NCI-H2107 treated with DMSO at 0.1 percent for 48 hours (cell line): ENCODE results near the gene DEFB114.
"Not testable (repeated sequence)": the region's sequence is repeated elsewhere in the genome, so short reads cannot be mapped to it uniquely, and the experiment has no call there.

Experiments used
- DNase-seq: peaks from one replicate; lab custom pipeline; 2025; ENCODE audit not compliant: unreplicated experiment; lab: John Stamatoyannopoulos, UW

Gene DEFB114, protein sequence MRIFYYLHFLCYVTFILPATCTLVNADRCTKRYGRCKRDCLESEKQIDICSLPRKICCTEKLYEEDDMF

GRCh38 chr6:49964064-49964463 is at the start of gene DEFB114:
Gene DEFB114 (minus strand): TSS chr6:49964164. CDS start chr6:49964105, 59 bp downstream.
- no peak for DNase-seq

DNA sequence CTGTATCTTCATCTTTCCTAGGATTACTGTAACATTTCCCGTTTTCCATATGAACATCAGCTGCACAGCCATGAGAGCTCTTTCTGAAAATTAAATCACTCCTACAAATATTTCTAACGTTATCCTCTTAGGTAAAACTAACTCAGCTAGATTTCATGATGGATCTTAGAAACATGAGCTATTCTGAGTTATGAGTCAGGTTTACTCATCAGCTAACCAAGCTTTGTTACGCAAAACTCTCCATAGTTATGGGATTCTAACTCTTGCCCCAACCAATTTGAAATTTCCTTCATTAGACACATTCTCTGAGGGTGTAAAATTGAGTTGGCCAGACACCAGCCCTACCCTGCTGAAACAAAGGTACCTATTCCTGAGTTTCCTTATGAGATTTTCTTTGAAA is 43.9 kb upstream of the DEFB114 start:
- DNase-seq = no peak

GRCh38 chr6:50003139-50003538 is 39.2 kb upstream of the DEFB114 start:
- DNase-seq = no peak

DNA sequence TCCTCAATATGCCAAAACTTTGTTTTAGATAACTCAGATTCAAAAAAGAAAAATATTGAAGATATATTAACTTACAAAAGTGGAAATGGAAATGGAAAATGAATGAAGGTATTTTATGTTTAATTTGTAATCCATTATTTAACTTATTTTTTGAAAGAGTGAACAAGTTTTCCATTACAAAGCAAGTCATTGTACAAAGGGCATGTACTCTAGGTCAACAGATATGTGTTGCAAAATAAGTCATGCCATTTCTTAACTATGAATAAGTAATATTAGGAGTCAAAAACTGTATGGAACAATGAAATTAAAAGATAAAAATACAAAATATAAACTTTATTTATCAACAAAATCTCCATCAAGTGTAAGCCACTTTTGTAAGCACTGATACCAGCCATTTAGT is 31.3 kb upstream of the DEFB114 start:
- DNase-seq = no peak

- no peak for DNase-seq
Observed at GRCh38 chr6:49988900-49989299, 24.9 kb upstream of the DEFB114 start.

DNA sequence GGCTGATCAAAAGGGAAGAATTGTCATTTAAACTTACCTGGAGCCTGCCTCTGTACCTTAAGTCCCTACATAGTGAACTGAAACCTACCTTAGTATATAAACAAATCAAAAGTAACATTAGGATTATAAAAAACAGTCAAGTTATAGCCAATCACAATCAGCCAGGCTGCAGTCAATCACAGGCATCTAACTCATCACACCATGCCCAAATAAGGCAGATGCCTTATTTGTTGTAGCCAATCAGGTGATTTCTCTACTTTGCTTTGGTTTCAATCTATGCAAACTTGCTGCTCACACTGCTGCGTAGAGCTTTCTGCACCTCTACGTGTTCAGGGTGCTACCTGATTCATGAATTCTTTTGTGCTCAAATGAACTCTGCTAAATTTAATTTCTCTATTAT is 23.8 kb upstream of the DEFB114 start:
- DNase-seq = no peak

- no peak for DNase-seq
Observed at GRCh38 chr6:49986551-49986950, 22.6 kb upstream of the DEFB114 start.

DNA sequence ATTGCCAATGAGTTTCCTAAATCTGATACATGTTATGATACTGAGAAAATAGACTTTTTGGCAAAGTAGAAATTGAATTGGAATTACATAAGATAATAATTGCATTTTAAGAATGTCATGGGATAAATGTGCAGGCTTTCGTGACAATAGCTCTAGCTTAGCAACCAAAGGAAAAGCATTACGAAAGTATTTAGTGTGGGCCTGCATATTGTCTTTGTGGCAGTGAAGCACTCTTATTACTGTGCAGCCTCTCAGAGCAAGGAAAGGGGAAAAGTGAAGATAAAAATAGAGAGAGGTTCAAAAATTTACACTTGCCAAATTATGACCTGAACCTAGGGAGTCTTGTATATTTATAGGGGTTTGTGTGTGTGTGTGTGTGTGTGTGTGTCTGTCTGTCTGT is 18.1 kb upstream of the DEFB114 start:
- no peak for DNase-seq

- no peak for DNase-seq
Observed at GRCh38 chr6:49980898-49981297, 16.9 kb upstream of the DEFB114 start.

GRCh38 chr6:49979584-49979983 is 15.6 kb upstream of the DEFB114 start:
- DNase-seq = peak; percentile 0

DNA sequence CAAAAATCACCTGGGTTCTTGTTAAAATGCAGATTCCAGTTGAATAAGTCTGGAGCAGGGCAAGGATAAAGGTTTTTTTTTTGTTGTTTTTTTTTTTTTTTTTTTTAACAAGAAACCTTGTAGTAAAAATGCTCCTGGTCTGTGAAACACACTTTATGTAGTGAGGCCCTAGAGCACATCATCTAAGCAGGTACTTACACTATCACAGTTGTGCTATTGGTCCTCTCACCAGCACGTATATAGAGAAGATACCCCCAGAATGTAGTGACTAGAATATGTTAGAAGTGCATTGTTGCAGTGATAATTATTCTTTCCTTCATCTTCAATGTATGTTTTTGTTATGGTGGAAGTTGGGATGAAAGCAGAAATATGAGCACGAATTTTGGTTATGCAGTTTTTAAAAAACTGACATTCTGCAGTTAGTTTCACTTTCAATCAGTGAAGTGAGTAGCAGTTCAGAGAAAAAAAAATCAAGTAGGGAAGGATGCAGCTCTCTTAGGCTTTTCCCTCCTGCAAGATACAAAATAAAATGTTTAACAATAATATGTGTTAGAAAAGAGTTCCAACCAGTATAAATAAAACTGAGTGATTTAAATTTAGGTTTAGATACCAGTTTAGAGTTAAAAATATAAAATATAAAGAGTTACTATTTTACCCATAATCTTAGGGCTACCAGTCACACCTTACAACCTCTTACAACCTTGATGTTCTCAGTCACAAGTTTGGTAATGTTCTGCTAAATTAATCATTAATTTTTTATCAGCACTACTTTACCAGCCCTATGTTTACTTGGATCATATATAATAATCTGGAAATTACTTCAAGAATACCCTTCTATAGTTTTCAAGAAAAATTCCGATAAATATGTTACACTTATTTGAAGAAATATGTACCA is 14.6 kb upstream of the DEFB114 start:
- no peak for DNase-seq

GRCh38 chr6:49969605-49970004 is 5.6 kb upstream of the DEFB114 start, which contains the start of gene DEFB113:
Gene DEFB113 (minus strand): TSS chr6:49969625. CDS start chr6:49969625, 0 bp downstream.
- no peak for DNase-seq

DNA sequence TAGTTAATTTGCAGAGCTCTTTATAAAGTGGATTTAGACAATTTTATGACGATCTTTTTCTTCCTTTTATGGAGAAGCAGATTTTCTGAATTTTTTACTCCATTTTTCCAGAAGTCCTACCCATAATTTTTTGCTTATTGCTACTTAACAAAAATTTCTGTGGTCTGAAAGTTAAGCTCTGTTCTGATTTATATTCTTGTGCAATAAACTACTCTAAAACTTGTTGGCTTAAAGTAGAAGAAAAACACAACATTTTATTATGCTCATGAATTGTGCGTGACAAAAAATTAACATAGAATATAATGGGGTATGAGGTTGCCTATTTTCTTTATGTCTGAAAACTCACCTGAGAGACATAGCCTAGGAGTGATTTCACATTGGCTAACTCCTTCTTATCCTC is 2.9 kb upstream of the DEFB114 start:
- no peak for DNase-seq

- no peak for DNase-seq
Observed at GRCh38 chr6:49966334-49966733, 2.4 kb upstream of the DEFB114 start.

- no peak for DNase-seq
Observed at GRCh38 chr6:49958180-49958579, 5.8 kb downstream of the DEFB114 start.

- DNase-seq = no peak
Observed at GRCh38 chr6:49955847-49956246, 8.1 kb downstream of the DEFB114 start.

DNA sequence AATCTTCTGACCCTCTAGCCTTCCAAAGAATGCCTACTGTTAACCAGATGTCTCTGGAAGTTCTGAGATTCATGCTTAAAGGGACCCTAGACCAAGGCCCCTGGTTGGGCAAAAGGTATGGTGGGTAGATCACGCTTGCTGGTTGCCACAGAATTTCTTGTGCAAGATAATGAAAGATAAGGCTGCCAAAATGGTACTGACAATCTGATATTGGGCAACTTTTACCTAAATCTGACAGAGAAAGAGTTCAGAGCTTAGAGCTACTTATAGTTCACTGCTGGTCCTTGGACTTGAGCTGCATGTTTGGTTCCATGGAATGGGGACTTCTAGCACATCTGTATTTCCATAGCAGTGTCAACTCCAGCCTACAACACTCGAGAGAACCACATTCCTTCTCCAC is 12.0 kb downstream of the DEFB114 start:
- no peak for DNase-seq

DNA sequence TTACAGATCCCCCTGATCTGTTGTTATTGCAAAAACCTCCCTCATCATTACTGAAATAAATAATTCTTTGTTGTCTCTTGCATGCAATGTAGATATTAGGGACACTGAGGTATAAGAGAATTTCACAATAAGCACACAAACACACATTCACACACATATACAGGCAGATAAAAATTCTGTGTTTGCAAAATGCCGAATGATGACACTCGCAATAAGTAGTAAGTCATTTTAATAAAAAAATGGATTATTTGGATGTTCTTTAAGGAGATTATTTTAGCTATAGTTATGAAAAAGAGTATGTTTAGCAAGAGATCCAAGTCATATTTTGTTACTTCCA is 13.6 kb downstream of the DEFB114 start:
- no peak for DNase-seq

GRCh38 chr6:49949062-49949461 is 14.9 kb downstream of the DEFB114 start:
- DNase-seq = no peak

DNA sequence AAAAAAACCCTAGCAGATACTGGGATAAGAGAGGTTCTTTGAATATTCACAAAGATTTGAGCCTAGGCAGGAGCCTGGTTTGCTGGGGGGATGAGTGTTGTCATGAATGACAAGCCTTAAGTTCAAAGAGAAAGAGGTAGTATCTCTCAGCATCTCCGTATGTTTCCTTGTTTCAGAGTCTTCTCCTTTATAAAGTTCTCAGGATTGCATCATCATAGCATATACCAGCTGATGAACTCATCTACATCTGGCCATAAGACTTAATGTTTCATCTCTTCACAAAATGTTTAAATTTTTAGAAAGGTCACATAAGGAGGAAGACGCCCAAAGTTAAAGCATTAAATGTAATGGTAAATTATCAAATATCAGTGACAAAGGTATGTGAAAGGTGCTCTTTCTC is 17.1 kb downstream of the DEFB114 start:
- DNase-seq = no peak

DNA sequence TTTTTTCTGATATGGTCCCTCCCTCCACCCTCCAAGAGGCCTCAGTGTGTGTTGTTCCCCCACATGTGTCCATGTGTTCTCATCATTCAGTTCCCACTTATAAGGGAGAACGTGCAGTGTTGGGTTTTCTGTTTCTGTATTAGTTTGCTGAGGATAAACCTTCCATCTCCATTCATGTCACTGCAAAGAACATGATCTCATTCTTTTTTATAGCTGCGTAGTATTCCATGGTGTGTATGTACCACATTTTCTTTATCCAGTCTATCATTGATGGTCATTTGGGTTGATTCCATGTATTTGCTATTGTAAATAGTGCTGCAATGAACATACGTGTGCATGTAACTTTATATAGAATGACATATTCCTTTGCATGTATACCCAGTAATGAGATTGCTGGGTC is 19.9 kb downstream of the DEFB114 start:
- not testable (repeated sequence) for DNase-seq

GRCh38 chr6:49939993-49940498 is 23.9 kb downstream of the DEFB114 start:
- no peak for DNase-seq

DNA sequence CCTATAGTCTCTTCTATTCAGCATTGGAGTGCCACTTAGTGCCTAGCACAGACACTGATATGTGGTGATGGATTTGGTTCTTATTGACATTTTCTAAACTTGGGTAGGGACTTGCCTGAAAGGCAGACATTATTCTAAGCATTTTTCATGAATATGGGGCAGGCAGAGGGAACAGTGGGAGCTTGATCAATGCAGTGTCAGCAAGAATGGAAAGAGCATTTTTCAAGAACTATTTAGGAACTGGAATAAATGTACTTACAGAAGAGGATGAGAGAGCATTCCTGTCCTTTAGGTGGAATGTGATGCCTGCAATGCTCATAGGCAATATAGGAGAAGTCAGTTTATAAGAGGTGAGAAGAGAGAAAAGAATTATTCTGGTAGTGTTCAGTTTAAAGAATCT is 26.2 kb downstream of the DEFB114 start:
- DNase-seq = no peak
